ENCODE results near the gene SMCO3.

The SMCO3 gene

DNA sequence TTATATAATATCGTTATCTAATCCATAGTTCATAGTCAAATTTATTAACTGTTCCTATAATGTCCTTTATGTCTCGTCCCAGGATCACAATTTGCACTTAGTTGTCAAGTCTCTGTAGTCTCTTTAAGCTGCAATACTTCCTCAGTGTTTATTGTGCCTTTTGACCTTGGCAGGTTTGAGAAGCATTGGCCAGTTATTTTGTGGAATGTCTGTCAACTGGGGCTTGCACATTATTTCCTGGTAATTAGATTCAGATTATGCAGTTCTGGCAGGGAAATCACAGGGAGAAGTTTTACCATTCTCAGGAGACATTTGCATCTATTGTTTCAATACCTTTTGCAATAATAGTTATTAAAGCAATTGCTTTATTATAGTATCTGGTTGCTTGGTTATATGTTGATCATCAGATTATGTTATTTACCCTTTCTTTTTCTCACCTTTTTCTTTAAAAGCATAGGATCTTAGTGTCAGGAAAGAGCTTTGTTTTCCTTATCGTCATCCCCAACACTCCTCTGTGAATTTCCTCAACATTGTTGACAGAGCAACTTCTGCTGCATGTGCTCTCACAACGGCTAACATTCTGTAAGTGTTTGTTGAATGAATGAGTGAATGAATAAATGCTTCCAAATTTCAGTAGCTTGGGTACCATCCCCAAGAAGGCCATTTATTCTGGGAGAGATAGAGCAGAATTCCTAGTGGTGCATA lies 33.0 kb upstream of the SMCO3 start:
- peaks cover 30% of the 10 kb centered on the region for H3K79me1 ChIP-seq (ENCODE audit: low read length)
- H3K4me2 ChIP-seq (ENCODE audit: low read length) = no peak overlapping the region
- H2AFZ ChIP-seq (ENCODE audit: insufficient read depth, low read length, poor library complexity) = no peak overlapping the region
- H3K4ac ChIP-seq (ENCODE audit: low read depth, low read length) = no peak overlapping the region
- no peak overlapping the region for H3K27ac ChIP-seq (ENCODE audit: low read depth, low read length)
- H2BK120ac ChIP-seq (ENCODE audit: insufficient read depth, low read length, poor library complexity) = peak overlapping the region; percentile 26
- no peak overlapping the region for H3K4me3 ChIP-seq (ENCODE audit: low read depth, low read length)
- H3K23ac ChIP-seq (ENCODE audit: low read length) = no peak overlapping the region
- peak overlapping the region; percentile 91 for H4K8ac ChIP-seq (ENCODE audit: low read depth, low read length)
- H3K18ac ChIP-seq (ENCODE audit: low read length) = peak overlapping the region; percentile 10
- H2BK5ac ChIP-seq (ENCODE audit: low read depth, low read length, poor library complexity) = no peak overlapping the region
- peaks cover 4% of the 10 kb centered on the region for H3K79me2 ChIP-seq (ENCODE audit: control insufficient read depth, insufficient read depth, low read length, poor library complexity)
- H3K9ac ChIP-seq (ENCODE audit: low read length) = no peak overlapping the region
- no peak overlapping the region for H2AK5ac ChIP-seq (ENCODE audit: low read length)
- H3K36me3 ChIP-seq (ENCODE audit: control insufficient read depth in 1 of 2, insufficient read depth in 2 of 2, low read length in 2 of 2) = no peaks in the 10 kb centered on the region
- WGBS (ENCODE audit: extremely low coverage, insufficient coverage, insufficient read length) = 100% methylated on average over 1 of the region's 4 CpGs
- H3K9me3 ChIP-seq (ENCODE audit: insufficient read depth, low read depth, low read length) = no peaks in the 10 kb centered on the region
- no peak overlapping the region for H4K12ac ChIP-seq (ENCODE audit: low read depth, low read length)
- peak overlapping the region; percentile 87 for H3K14ac ChIP-seq (ENCODE audit: low read length)
- H2BK12ac ChIP-seq (ENCODE audit: low read length) = peak overlapping the region; percentile 100
- peak overlapping the region; percentile 95 for H4K91ac ChIP-seq (ENCODE audit: low read depth, low read length)
- peaks cover 2 to 23% of the 10 kb centered on the region in 2 experiments for H3K4me1 ChIP-seq (ENCODE audit: control insufficient read depth in 1 of 2, insufficient read depth in 2 of 2, low read length in 2 of 2)
- no peaks in the 10 kb centered on the region for H3K27me3 ChIP-seq (ENCODE audit: insufficient read depth, low read length)
- DNase-seq = no peak

DNA sequence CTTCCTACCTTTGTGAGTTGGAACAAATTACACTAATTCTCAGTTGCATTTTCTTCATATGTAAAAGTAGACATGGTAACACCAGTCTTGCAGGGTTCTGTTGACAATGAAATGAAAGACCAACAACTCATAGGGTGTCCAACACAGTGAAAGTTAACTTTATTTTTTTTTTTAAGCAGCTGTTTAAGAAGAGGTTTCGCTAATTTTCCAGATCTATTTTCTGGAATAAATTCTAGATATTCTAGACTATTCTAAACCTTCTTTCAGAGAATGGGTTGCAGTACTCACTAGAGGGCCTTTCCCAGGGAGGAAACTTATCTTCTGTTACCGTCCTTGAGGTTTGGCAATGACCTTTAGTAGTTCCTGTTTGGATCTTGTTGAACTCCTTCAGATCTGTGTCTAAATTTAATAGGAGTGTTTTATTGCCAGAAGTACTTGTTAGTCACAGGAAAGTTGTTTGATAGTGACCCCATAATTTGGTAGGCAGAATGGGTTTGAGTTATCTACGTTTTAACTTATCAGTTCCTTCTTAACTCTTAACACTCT lies 32.1 kb upstream of the SMCO3 start:
- no peak overlapping the region for H3K23ac ChIP-seq (ENCODE audit: low read length)
- H2AFZ ChIP-seq (ENCODE audit: insufficient read depth, low read length, poor library complexity) = no peak overlapping the region
- no peak overlapping the region for H4K8ac ChIP-seq (ENCODE audit: low read depth, low read length)
- H2AK5ac ChIP-seq (ENCODE audit: low read length) = no peak overlapping the region
- no peak overlapping the region for H3K14ac ChIP-seq (ENCODE audit: low read length)
- H4K12ac ChIP-seq (ENCODE audit: low read depth, low read length) = no peak overlapping the region
- peaks cover 23% of the 10 kb centered on the region for H3K79me1 ChIP-seq (ENCODE audit: low read length)
- H2BK12ac ChIP-seq (ENCODE audit: low read length) = no peak overlapping the region
- H3K9me3 ChIP-seq (ENCODE audit: insufficient read depth, low read depth, low read length) = no peaks in the 10 kb centered on the region
- H2BK5ac ChIP-seq (ENCODE audit: low read depth, low read length, poor library complexity) = no peak overlapping the region
- H3K27me3 ChIP-seq (ENCODE audit: insufficient read depth, low read length) = no peaks in the 10 kb centered on the region
- no peak overlapping the region for H3K9ac ChIP-seq (ENCODE audit: low read length)
- WGBS (ENCODE audit: extremely low coverage, insufficient coverage, insufficient read length) = no CpG with 5 or more reads among the region's 3 CpGs
- H3K18ac ChIP-seq (ENCODE audit: low read length) = no peak overlapping the region
- H3K27ac ChIP-seq (ENCODE audit: low read depth, low read length) = no peak overlapping the region
- peaks cover 2 to 21% of the 10 kb centered on the region in 2 experiments for H3K4me1 ChIP-seq (ENCODE audit: control insufficient read depth in 1 of 2, insufficient read depth in 2 of 2, low read length in 2 of 2)
- H4K91ac ChIP-seq (ENCODE audit: low read depth, low read length) = no peak overlapping the region
- H3K4ac ChIP-seq (ENCODE audit: low read depth, low read length) = no peak overlapping the region
- H3K36me3 ChIP-seq (ENCODE audit: control insufficient read depth in 1 of 2, insufficient read depth in 2 of 2, low read length in 2 of 2) = no peaks in the 10 kb centered on the region
- no peak overlapping the region for H3K4me2 ChIP-seq (ENCODE audit: low read length)
- no peak overlapping the region for H2BK120ac ChIP-seq (ENCODE audit: insufficient read depth, low read length, poor library complexity)
- H3K79me2 ChIP-seq (ENCODE audit: control insufficient read depth, insufficient read depth, low read length, poor library complexity) = peaks cover 4% of the 10 kb centered on the region
- no peak overlapping the region for H3K4me3 ChIP-seq (ENCODE audit: low read depth, low read length)
- DNase-seq = no peak

DNA sequence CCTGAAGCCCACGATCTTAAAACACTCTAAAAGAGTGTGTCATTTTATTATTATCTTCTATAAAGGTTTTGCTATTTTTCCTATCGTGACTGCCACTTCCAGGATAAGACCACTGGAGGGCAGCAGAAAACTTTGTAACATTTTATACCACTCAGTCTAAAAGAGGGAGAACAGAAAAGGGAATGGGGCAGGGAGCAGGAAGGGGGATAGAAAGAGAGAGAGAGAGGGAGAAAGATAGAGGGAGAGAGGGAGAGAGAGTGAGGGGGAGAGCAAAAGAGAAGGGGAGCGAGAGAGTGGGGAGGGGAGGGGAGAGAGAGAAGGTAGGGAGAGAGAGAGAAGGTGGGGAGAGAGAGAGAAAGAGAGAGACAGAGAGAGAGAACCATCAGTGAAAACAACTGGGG lies 31.4 kb upstream of the SMCO3 start:
- Histone ChIP-seq H2BK5ac (ENCODE audit: low read depth, low read length, poor library complexity) (peak overlapping the region; percentile 92), H3K4me3 (ENCODE audit: low read depth, low read length) (no peak overlapping the region), H3K9me3 (ENCODE audit: insufficient read depth, low read depth, low read length) (no peaks in the 10 kb centered on the region), H3K36me3 (ENCODE audit: control insufficient read depth in 1 of 2, insufficient read depth in 2 of 2, low read length in 2 of 2) (no peaks in the 10 kb centered on the region), H3K27me3 (ENCODE audit: insufficient read depth, low read length) (no peaks in the 10 kb centered on the region), H3K4me1 (ENCODE audit: control insufficient read depth in 1 of 2, insufficient read depth in 2 of 2, low read length in 2 of 2) (peaks cover 2 to 14% of the 10 kb centered on the region in 2 experiments), H2AFZ (ENCODE audit: insufficient read depth, low read length, poor library complexity) (no peak overlapping the region), H3K27ac (ENCODE audit: low read depth, low read length) (no peak overlapping the region), H4K91ac (ENCODE audit: low read depth, low read length) (peak overlapping the region; percentile 86), H2BK120ac (ENCODE audit: insufficient read depth, low read length, poor library complexity) (peak overlapping the region; percentile 81), H4K8ac (ENCODE audit: low read depth, low read length) (peak overlapping the region; percentile 82), H3K4ac (ENCODE audit: low read depth, low read length) (peak overlapping the region; percentile 51), H4K12ac (ENCODE audit: low read depth, low read length) (no peak overlapping the region), H3K18ac (ENCODE audit: low read length) (no peak overlapping the region), H3K4me2 (ENCODE audit: low read length) (no peak overlapping the region), H3K23ac (ENCODE audit: low read length) (no peak overlapping the region), H3K79me1 (ENCODE audit: low read length) (peaks cover 17% of the 10 kb centered on the region), H3K14ac (ENCODE audit: low read length) (peak overlapping the region; percentile 61), H2AK5ac (ENCODE audit: low read length) (no peak overlapping the region), H3K79me2 (ENCODE audit: control insufficient read depth, insufficient read depth, low read length, poor library complexity) (peaks cover 4% of the 10 kb centered on the region), H3K9ac (ENCODE audit: low read length) (no peak overlapping the region), H2BK12ac (ENCODE audit: low read length) (peak overlapping the region; percentile 45)
- peak; percentile 58 to 85 for DNase-seq
- WGBS (ENCODE audit: extremely low coverage, insufficient coverage, insufficient read length) = no CpG with 5 or more reads among the region's 3 CpGs

DNA sequence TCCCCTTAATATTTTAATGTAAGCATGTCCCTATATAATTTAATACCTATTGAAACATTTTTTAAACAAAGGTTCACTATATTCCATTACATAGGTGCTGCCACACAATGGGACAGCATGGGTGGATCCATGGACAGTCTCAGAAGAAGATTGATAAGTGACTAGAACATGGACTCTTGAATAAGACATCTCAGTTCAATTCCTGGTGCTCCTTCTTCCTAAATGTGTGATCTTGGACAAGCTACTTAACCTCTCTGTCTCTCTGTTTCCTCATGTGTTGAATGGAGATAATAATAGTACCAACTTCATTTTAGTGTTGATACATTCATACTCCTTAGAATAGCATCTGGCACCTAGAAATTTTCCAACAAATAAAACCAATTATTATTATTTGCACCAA lies 30.4 kb upstream of the SMCO3 start:
- H3K4ac ChIP-seq (ENCODE audit: low read depth, low read length) = no peak overlapping the region
- H2BK12ac ChIP-seq (ENCODE audit: low read length) = no peak overlapping the region
- H3K27ac ChIP-seq (ENCODE audit: low read depth, low read length) = no peak overlapping the region
- no peak overlapping the region for H4K12ac ChIP-seq (ENCODE audit: low read depth, low read length)
- no peak overlapping the region for H2AK5ac ChIP-seq (ENCODE audit: low read length)
- H3K4me1 ChIP-seq (ENCODE audit: control insufficient read depth in 1 of 2, insufficient read depth in 2 of 2, low read length in 2 of 2) = peaks cover 2 to 14% of the 10 kb centered on the region in 2 experiments
- no peaks in the 10 kb centered on the region for H3K36me3 ChIP-seq (ENCODE audit: control insufficient read depth in 1 of 2, insufficient read depth in 2 of 2, low read length in 2 of 2)
- no peak overlapping the region for H3K4me3 ChIP-seq (ENCODE audit: low read depth, low read length)
- H3K79me1 ChIP-seq (ENCODE audit: low read length) = peaks cover 17% of the 10 kb centered on the region
- H3K79me2 ChIP-seq (ENCODE audit: control insufficient read depth, insufficient read depth, low read length, poor library complexity) = peaks cover 4% of the 10 kb centered on the region
- no peaks in the 10 kb centered on the region for H3K27me3 ChIP-seq (ENCODE audit: insufficient read depth, low read length)
- H3K9ac ChIP-seq (ENCODE audit: low read length) = no peak overlapping the region
- H2BK5ac ChIP-seq (ENCODE audit: low read depth, low read length, poor library complexity) = no peak overlapping the region
- H3K4me2 ChIP-seq (ENCODE audit: low read length) = no peak overlapping the region
- no peak for DNase-seq
- H4K8ac ChIP-seq (ENCODE audit: low read depth, low read length) = no peak overlapping the region
- no peak overlapping the region for H2AFZ ChIP-seq (ENCODE audit: insufficient read depth, low read length, poor library complexity)
- no peaks in the 10 kb centered on the region for H3K9me3 ChIP-seq (ENCODE audit: insufficient read depth, low read depth, low read length)
- no peak overlapping the region for H3K18ac ChIP-seq (ENCODE audit: low read length)
- H2BK120ac ChIP-seq (ENCODE audit: insufficient read depth, low read length, poor library complexity) = no peak overlapping the region
- H4K91ac ChIP-seq (ENCODE audit: low read depth, low read length) = no peak overlapping the region
- H3K14ac ChIP-seq (ENCODE audit: low read length) = no peak overlapping the region
- H3K23ac ChIP-seq (ENCODE audit: low read length) = no peak overlapping the region
